DMS114 treated with DMSO at 0.1 percent for 48 hours (cell line): ENCODE measurements around the gene C2CD4D.
"Not testable (repeated sequence)": the region's sequence is repeated elsewhere in the genome, so short reads cannot be mapped to it uniquely, and the experiment has no call there.

Source experiments
- DNase-seq: peaks from one replicate; lab custom pipeline; 2025; ENCODE audit not compliant: unreplicated experiment; lab: John Stamatoyannopoulos, UW

Gene C2CD4D

GRCh38 chr1:151858886-151859665 lies 19.5 kb upstream of the C2CD4D start:
- no peak for DNase-seq

DNA sequence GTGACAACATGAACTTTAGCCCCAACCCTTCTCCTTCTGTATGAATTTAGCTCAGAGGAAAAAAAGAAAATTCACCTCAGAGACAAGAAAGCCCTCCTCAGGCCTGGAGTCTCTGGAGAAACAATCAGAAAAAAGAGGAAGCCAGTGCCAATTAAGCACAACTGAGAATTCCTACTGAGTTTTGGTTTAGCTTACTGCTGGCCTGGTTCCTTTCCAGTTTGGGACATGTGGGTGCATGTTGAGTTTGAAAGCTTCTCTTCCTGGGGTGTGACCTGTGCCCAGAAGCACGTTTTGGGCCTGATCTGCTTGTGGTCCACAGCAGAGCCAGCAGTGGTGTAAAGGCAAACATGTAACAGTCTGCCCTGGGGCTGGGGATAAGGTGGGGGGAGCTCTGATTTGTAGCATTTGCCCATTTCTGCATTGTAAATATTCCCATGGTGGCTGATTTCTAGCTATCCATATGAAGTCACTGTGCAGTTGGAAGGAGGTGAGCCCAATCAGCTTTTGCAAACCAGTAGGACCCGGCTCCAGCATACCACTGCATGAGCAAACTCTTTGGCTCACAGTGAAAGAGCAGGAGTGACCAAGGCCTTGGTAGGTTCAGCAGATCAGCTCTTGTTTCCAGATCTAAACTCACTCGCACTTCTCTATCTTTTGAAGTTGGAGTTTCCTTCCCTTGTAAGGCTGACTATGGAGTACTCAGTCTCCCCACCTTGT lies 18.6 kb upstream of the C2CD4D start:
- no peak for DNase-seq

DNA sequence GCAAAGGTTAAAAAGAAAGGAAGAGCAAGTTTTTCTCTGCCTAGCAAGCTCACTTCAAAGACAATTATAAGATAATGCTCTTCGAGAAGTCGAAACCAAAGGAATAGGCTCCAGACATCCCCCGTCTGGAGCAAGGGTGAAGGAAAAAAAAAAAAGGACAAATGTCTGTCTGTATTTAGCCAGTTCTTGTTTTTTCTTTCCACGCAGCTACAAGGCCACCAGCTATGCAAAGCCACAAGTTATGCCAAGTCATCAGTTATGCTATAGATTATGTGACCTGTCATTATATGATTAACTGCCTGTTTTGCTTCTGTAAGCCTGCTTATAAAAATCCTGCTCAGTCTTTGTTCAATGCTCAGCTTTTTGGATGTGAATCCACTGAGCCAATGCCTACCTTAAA lies 16.3 kb upstream of the C2CD4D start:
- no peak for DNase-seq

DNA sequence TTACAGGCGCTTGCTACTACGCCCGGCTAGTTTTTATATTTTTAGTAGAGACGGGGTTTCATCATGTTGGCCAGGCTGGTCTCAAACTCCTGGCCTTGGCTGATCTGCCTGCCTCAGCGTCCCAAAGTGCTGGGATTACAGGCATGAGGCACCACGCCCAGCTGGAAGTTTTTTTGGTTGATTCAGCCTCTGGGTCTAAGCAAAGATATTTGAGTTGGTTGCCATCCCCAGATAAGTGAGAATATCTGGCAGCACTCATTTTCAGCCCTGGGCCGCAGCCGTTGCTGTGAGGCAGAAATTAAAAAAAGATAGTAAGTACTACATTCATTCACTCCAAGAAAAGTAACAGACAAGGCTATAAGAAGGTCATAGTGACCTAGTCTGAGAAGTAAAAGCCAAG lies 15.9 kb upstream of the C2CD4D start:
- not testable (repeated sequence) for DNase-seq

DNA sequence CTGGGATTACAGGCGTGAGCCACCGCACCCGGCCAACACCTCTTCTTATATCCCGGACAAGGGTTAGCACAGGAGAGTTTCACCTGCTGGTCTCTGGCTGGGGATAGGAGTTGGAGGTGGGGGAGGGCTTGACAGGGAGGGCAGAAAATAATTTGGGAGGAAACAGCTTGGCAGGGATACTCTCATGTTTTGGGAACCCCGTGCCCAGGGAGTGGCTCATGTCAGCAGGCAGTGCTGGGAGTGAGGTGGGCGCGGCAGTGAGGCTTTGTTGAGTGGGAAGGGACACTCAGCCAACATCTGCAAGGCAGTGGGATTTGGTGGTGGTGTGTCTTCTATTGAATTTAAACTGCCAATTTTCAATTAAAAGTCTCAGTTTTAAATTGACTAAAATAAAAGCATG lies 15.0 kb upstream of the C2CD4D start:
- DNase-seq = no peak

- no peak for DNase-seq
Observed at GRCh38 chr1:151853411-151853943, 13.9 kb upstream of the C2CD4D start, which contains the start of gene THEM5. THEM5 (minus strand) TSS chr1:151853712; CDS start chr1:151853565, 147 bp downstream.

GRCh38 chr1:151852733-151853132 lies 13.1 kb upstream of the C2CD4D start:
- no peak for DNase-seq

DNA sequence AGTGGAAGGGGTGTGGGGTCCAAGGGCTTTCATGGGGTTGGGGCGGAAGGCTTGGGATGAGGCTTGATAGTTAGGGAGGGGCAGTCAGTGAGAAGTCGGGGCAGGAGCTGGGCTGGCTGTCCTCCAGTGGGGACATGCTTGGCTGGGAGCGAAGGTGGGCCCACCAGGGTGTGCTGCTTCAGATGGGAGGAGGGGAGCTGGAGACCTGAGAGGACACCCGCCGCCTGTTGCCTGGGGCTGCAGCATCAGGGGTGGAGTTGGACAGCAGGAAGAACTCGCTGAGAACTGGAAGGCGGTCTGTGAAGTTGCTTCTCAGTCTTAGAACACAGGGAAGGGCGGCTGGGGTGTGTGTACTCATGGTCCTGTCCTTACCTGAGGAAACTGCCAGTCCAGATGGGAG lies 12.3 kb upstream of the C2CD4D start:
- DNase-seq = no peak

- DNase-seq = no peak
Observed at GRCh38 chr1:151849871-151850270, 10.3 kb upstream of the C2CD4D start.

DNA sequence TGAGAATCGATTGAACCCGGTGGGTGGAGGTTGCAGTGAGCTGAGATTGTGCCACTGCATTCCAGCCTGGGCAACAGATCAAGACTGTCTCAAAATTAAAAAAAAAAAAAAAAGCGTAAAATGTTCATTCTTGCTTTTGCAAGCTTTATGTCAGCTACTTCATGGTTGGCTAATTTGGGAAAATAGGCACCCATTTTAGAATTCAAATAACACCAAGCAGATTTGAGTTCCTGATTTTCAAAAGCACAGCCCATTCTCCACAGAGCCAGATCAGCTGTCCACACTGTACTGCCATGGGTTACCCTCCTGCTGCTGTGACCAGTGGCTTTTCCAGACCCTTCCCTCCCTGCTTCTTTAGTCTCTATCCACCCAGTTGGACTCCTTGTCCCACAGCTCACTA lies 9.5 kb upstream of the C2CD4D start:
- no peak for DNase-seq

GRCh38 chr1:151847867-151848596 lies 8.4 kb upstream of the C2CD4D start:
- no peak for DNase-seq

DNA sequence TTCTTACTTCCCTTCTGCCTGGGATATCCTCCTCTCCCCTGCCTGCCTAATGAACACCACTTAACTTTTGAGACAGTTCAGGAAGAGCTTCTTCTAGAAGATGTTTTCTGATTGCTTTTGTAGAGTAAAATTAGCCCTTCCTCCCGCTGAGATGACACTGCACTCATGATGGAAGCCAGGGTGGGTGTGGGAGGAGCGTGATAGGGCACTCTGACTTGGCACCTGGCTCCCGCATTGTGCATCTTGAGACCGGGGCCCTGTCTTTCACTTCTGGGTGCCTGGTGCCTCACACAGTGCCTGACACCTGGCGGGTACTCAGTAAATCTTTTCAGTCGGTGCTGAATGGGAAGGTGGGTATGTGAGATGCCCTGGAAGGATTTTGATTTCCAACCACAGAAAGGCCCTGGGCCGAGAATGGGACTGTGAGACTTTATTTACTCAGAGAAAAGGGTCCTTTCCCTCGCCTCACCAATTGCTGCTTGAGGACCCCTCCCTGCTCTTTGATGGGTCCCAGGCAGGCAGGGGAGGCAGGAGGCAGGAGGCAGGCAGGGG lies 7.1 kb upstream of the C2CD4D start:
- no peak for DNase-seq

DNA sequence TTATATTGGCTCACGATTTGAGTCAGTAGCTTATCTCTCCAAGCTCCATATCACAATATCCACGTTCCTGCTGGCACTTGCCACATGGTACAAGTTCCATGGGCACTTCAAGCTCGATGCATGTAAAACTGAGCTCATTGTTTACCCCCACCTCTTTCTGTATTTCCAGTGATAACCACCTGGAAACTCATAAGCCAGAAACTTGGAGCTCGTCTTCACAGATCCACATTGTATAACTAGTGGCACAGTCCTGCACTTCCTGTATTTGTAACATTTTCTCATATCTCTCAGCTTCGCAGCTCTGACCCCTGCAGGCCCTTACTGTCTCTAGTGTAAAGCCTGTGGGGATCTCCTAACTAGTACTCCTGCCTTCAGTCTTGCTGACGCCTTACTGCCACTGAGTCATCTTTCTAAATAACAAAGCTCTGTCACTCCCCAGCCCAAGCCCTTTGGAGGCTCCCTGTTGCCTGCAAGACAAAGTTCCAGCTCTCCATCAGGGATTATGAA lies 6.5 kb upstream of the C2CD4D start:
- no peak for DNase-seq

GRCh38 chr1:151843398-151843797 lies 3.8 kb upstream of the C2CD4D start:
- no peak for DNase-seq

DNA sequence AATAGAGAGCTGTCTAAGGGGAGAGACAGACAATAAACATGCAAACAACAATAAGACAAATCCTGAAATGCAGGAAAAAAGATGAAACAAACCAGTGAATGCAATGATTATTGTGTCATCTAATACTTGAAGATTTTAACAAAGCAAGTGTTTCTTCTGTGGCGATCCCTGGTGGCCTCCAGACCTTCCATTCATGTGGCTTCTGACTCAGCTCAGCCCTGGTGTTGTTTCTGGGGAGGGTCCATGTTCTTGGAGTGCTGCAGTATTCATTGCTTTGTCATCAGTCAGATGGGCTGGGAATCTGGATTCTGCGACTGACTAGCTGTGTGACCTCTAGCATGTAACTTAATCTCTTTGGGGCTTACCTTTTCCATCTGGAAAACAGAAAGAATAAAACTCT lies 1.5 kb upstream of the C2CD4D start:
- DNase-seq = no peak

DNA sequence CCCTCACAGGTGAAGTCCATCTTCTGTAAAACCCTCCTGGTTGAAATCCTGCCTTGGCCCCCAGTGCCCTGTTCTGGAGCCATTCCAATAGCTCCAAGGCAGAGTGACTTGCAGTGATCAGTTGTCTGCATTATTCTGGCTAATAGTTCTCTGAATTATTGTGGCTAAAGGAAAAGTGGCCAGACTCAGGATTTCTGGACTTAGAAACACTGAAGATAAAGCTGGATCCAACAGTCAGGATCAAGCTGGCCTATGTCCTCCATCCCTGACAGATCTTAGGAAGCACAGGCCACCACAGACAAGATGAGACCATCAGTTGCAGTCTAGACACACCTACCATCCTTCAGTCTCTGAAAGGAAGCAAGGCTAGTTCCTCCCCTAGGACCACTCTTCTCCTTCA lies 801 bp upstream of the C2CD4D start:
- DNase-seq = no peak

DNA sequence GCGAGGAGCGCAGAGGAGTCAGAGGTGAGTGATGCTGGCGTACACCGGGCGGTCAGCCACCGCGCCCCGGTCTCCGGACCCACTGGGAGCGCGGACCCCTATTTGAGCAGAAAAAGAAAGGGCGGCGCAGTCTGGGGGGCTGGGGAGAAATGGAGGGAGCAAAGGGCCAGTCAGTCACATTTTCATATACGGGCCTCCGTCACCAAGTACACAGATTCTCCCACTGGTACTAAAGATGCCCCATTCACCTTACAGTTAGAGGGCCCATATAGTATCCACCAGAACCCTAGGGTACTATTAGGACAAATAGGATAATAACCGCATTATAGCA lies 573 bp downstream of the C2CD4D start:
- no peak for DNase-seq

- no peak for DNase-seq
Observed at GRCh38 chr1:151838222-151839081, 1.2 kb downstream of the C2CD4D start.

- DNase-seq = no peak
Observed at GRCh38 chr1:151837884-151838221, 1.8 kb downstream of the C2CD4D start.

GRCh38 chr1:151837197-151837596 lies 2.4 kb downstream of the C2CD4D start:
- DNase-seq = no peak
